D721Med (cell line): Measurements from ENCODE around the gene DGUOK.

ENCODE experiments used
- DNase-seq: peaks from one replicate; pipeline ENCODE4 v3.0.0; 2011; ENCODE audit warnings: low spot score; ENCODE audit not compliant: insufficient read length
- FAIRE-seq: peaks from 2 replicates; lab custom pipeline; 2011; peaks lifted over from hg19 to GRCh38; lab: Jason Lieb, UNC
- CTCF ChIP-seq: IDR thresholded peaks from 2 replicates; pipeline ENCODE4 v1.5.1; 2012; ENCODE audit warnings: mild to moderate bottlenecking, control low read depth; ENCODE audit not compliant: insufficient read depth; ENCODE audit errors: missing control alignments

Gene DGUOK

GRCh38 chr2:73952499-73953446, 26.1 kb downstream of the DGUOK start:
- DNase-seq, result peak; percentile 41
- FAIRE-seq, result no peak
- TF ChIP-seq CTCF, result no peak

GRCh38 chr2:73956218-73956865, 29.7 kb downstream of the DGUOK start:
- FAIRE-seq (no peak), DNase-seq (no peak)
- TF ChIP-seq CTCF, result no peak

GRCh38 chr2:73961274-73961673, 34.6 kb downstream of the DGUOK start:
- DNase-seq (no peak), FAIRE-seq (no peak)
- no peak for TF ChIP-seq CTCF

- DNase-seq, result no peak
- no peak for FAIRE-seq
- TF ChIP-seq CTCF, result no peak
These were observed 35.3 kb downstream of the DGUOK start for GRCh38 chr2:73961823-73962615.

GRCh38 chr2:73962798-73963197, 36.1 kb downstream of the DGUOK start:
- DNase-seq (no peak), FAIRE-seq (no peak)
- TF ChIP-seq CTCF, result no peak

- FAIRE-seq, result no peak
These were observed 36.9 kb downstream of the DGUOK start for GRCh38 chr2:73963385-73964120.

More at GRCh38 chr2:73963385-73964120, 36.9 kb downstream of the DGUOK start:
- no peak for DNase-seq
- TF ChIP-seq CTCF, result no peak
